GM23248 (cell line): ENCODE data around the gene STARD13.

Experiments
- EZH2 ChIP-seq: fragments of 200-600 bp; sonication (generic); IDR thresholded peaks from 2 replicates; pipeline ENCODE4 v1.6.1; 2018; ENCODE audit warnings: antibody characterized with exemption, mild to moderate bottlenecking; ENCODE audit not compliant: insufficient read depth, poor library complexity, severe bottlenecking
- EZH2phosphoT487 ChIP-seq: fragments of 200-600 bp; sonication (generic); IDR thresholded peaks from 2 replicates; pipeline ENCODE4 v1.6.1; 2018; ENCODE audit warnings: antibody characterized with exemption, moderate library complexity, mild to moderate bottlenecking, low read depth; ENCODE audit not compliant: insufficient read depth

- TF ChIP-seq EZH2: no peak
- no peak for TF ChIP-seq EZH2phosphoT487
These were observed 7.2 kb upstream of the STARD13 start for GRCh38 chr13:33292712-33293111.
